Measurements from ENCODE around the gene LHFPL2. TPM values are rescaled to one million over a fixed set of nuclear protein-coding genes. Genes with fewer than 3 reads are reported as not detected.
"Not testable (repeated sequence)": the region's sequence is repeated elsewhere in the genome, so short reads cannot be mapped to it uniquely, and the experiment has no call there.

Gene LHFPL2
- total and polyA plus RNA-seq, 12 donors: 2.4 to 14.9 (median 5.1) TPM

GRCh38 chr5:78458843-78459242 lies 189.7 kb downstream of the LHFPL2 start:
- peaks cover 0 to 39% (median 5%) of the 10 kb centered on the region in 9 donors for H3K36me3 ChIP-seq
- no peak overlapping the region for H3K27ac ChIP-seq
- H3K27me3 ChIP-seq: no peaks in the 10 kb centered on the region
- H3K4me1 ChIP-seq: no peaks in the 10 kb centered on the region
- H3K9me3 ChIP-seq: peaks cover 0 to 4% (median 0%) of the 10 kb centered on the region in 11 donors
- H3K4me3 ChIP-seq: no peak overlapping the region
- ATAC-seq (no peak), DNase-seq (no peak)
- TF ChIP-seq CTCF (IDR thresholded peaks at IDR 0.05): no peak
- WGBS, 2 donors: 97 to 100% methylated on average over 2 of the region's 2 CpGs
- intact Hi-C loops (cut with DNase I): no loop called here

- DNase-seq; intact Hi-C loops (cut with DNase I); H3K4me1 ChIP-seq; H3K27me3 ChIP-seq; ATAC-seq; H3K9me3 ChIP-seq; H3K27ac ChIP-seq; H3K4me3 ChIP-seq: not testable (repeated sequence)
- peaks cover 0 to 30% (median 5%) of the 10 kb centered on the region in 9 donors for H3K36me3 ChIP-seq
- WGBS, 2 donors: 80 to 86% methylated on average over 10 to 14 of the region's 14 CpGs
These were observed 191.1 kb downstream of the LHFPL2 start for GRCh38 chr5:78457507-78457906.

GRCh38 chr5:78449103-78449502 lies 199.5 kb downstream of the LHFPL2 start:
- Histone ChIP-seq H3K27ac (no peak overlapping the region), H3K9me3 (peaks cover 0 to 8% (median 0%) of the 10 kb centered on the region in 11 donors), H3K27me3 (no peaks in the 10 kb centered on the region), H3K36me3 (peaks cover 0 to 32% (median 0%) of the 10 kb centered on the region in 9 donors), H3K4me3 (no peak overlapping the region), H3K4me1 (no peaks in the 10 kb centered on the region)
- no peak for TF ChIP-seq CTCF (IDR thresholded peaks at IDR 0.05)
- ATAC-seq (no peak), DNase-seq (no peak)
- intact Hi-C loops (cut with DNase I): no loop called here

- intact Hi-C loops (cut with DNase I): no loop called here
- Histone ChIP-seq H3K4me3 (no peak overlapping the region), H3K4me1 (no peaks in the 10 kb centered on the region), H3K27me3 (no peaks in the 10 kb centered on the region), H3K27ac (no peak overlapping the region), H3K9me3 (peaks cover 0 to 8% (median 0%) of the 10 kb centered on the region in 11 donors), H3K36me3 (peaks cover 0 to 32% (median 0%) of the 10 kb centered on the region in 9 donors)
- ATAC-seq: no peak
- no peak for DNase-seq
- TF ChIP-seq CTCF (IDR thresholded peaks at IDR 0.05): no peak
- 84 to 90% methylated on average over 2 to 3 of the region's 3 CpGs for WGBS, 2 donors
These were observed 200.7 kb downstream of the LHFPL2 start for GRCh38 chr5:78447775-78448424.
